Ectodermal cell (in vitro differentiated cells): ENCODE data around the gene OSBPL10.

ENCODE experiments used
- H3K27ac ChIP-seq: 2 replicates; pipeline ENCODE4 v1.7.0; 2013; ENCODE audit warnings: mild to moderate bottlenecking, low read depth, low read length; ENCODE audit not compliant: insufficient read depth, poor library complexity, severe bottlenecking
- H3K27me3 ChIP-seq: 2 replicates; pipeline ENCODE4 v1.7.0; 2013; ENCODE audit warnings: mild to moderate bottlenecking, low read length; ENCODE audit not compliant: insufficient read depth, control insufficient read depth, poor library complexity, severe bottlenecking
- H3K36me3 ChIP-seq: one replicate; pipeline ENCODE4 v1.7.0; 2013; ENCODE audit warnings: low read length; ENCODE audit not compliant: control insufficient read depth, insufficient read depth
- H3K4me1 ChIP-seq: one replicate; pipeline ENCODE4 v1.7.0; 2013; ENCODE audit warnings: low read length; ENCODE audit not compliant: control insufficient read depth, insufficient read depth
- H3K4me3 ChIP-seq: 2 replicates; pipeline ENCODE4 v1.7.0; 2013; ENCODE audit warnings: low read depth, low read length, control low read depth; ENCODE audit not compliant: insufficient read depth
- H3K9me3 ChIP-seq: 2 replicates; pipeline ENCODE4 v1.7.0; 2013; ENCODE audit warnings: mild to moderate bottlenecking, low read length, moderate library complexity; ENCODE audit not compliant: control insufficient read depth
- WGBS, 2 experiments: methylation state at CpG; one replicate each; pipeline ENCODE4 v1.1.7; 2013; ENCODE audit warnings: missing lambda C conversion rate in 2 of 2; 5-methylcytosine and 5-hydroxymethylcytosine counted together

Gene OSBPL10

GRCh38 chr3:31758322-31758965, 222.6 kb downstream of the OSBPL10 start:
- no peaks in the 10 kb centered on the region for H3K36me3 ChIP-seq
- H3K27me3 ChIP-seq = no peaks in the 10 kb centered on the region
- H3K4me1 ChIP-seq = peaks cover 7% of the 10 kb centered on the region
- WGBS, 2 experiments = 89% methylated on average over 5 of the region's 5 CpGs
- H3K9me3 ChIP-seq = no peaks in the 10 kb centered on the region
- no peak overlapping the region for H3K4me3 ChIP-seq
- no peak overlapping the region for H3K27ac ChIP-seq

- H3K4me1 ChIP-seq = no peaks in the 10 kb centered on the region
- 94 to 95% methylated on average over 6 to 7 of the region's 7 CpGs for WGBS, 2 experiments
- H3K4me3 ChIP-seq = no peak overlapping the region
- H3K9me3 ChIP-seq = no peaks in the 10 kb centered on the region
- no peak overlapping the region for H3K27ac ChIP-seq
- H3K27me3 ChIP-seq = no peaks in the 10 kb centered on the region
- no peaks in the 10 kb centered on the region for H3K36me3 ChIP-seq
These were observed 225.0 kb downstream of the OSBPL10 start for GRCh38 chr3:31755926-31756658.

GRCh38 chr3:31754575-31755278, 226.3 kb downstream of the OSBPL10 start:
- WGBS, 2 experiments = 91 to 92% methylated on average over 6 of the region's 6 CpGs
- Histone ChIP-seq H3K4me3 (no peak overlapping the region), H3K4me1 (no peaks in the 10 kb centered on the region), H3K27me3 (no peaks in the 10 kb centered on the region), H3K9me3 (no peaks in the 10 kb centered on the region), H3K27ac (no peak overlapping the region), H3K36me3 (no peaks in the 10 kb centered on the region)

- Histone ChIP-seq H3K9me3 (no peaks in the 10 kb centered on the region), H3K27me3 (no peaks in the 10 kb centered on the region), H3K36me3 (no peaks in the 10 kb centered on the region), H3K4me1 (no peaks in the 10 kb centered on the region), H3K4me3 (no peak overlapping the region), H3K27ac (no peak overlapping the region)
- 92 to 94% methylated on average over 7 of the region's 7 CpGs for WGBS, 2 experiments
These were observed 228.0 kb downstream of the OSBPL10 start for GRCh38 chr3:31753050-31753425.

GRCh38 chr3:31752305-31753049, 228.6 kb downstream of the OSBPL10 start:
- Histone ChIP-seq H3K9me3 (no peaks in the 10 kb centered on the region), H3K4me1 (no peaks in the 10 kb centered on the region), H3K4me3 (no peak overlapping the region), H3K36me3 (no peaks in the 10 kb centered on the region), H3K27ac (no peak overlapping the region), H3K27me3 (no peaks in the 10 kb centered on the region)
- WGBS, 2 experiments = 82 to 86% methylated on average over 5 to 7 of the region's 7 CpGs

GRCh38 chr3:31750341-31750740, 230.7 kb downstream of the OSBPL10 start:
- Histone ChIP-seq H3K27ac (no peak overlapping the region), H3K9me3 (no peaks in the 10 kb centered on the region)
- WGBS, 2 experiments = 80 to 100% methylated on average over 1 to 2 of the region's 2 CpGs

GRCh38 chr3:31748933-31749295, 232.1 kb downstream of the OSBPL10 start:
- no peak overlapping the region for H3K4me3 ChIP-seq
- H3K27me3 ChIP-seq = no peaks in the 10 kb centered on the region
- no peaks in the 10 kb centered on the region for H3K36me3 ChIP-seq
- WGBS, 2 experiments = 94 to 95% methylated on average over 5 of the region's 5 CpGs
- no peaks in the 10 kb centered on the region for H3K9me3 ChIP-seq
- no peak overlapping the region for H3K27ac ChIP-seq
- H3K4me1 ChIP-seq = no peaks in the 10 kb centered on the region

More at GRCh38 chr3:31750341-31750740, 230.7 kb downstream of the OSBPL10 start:
- Histone ChIP-seq H3K36me3 (no peaks in the 10 kb centered on the region), H3K27me3 (no peaks in the 10 kb centered on the region), H3K4me1 (no peaks in the 10 kb centered on the region), H3K4me3 (no peak overlapping the region)

- H3K27me3 ChIP-seq = no peaks in the 10 kb centered on the region
- 89 to 91% methylated on average over 5 of the region's 5 CpGs for WGBS, 2 experiments
- no peaks in the 10 kb centered on the region for H3K9me3 ChIP-seq
- no peak overlapping the region for H3K4me3 ChIP-seq
- no peaks in the 10 kb centered on the region for H3K4me1 ChIP-seq
- no peaks in the 10 kb centered on the region for H3K36me3 ChIP-seq
- no peak overlapping the region for H3K27ac ChIP-seq
These were observed 232.7 kb downstream of the OSBPL10 start for GRCh38 chr3:31748281-31748932.

GRCh38 chr3:31747785-31748184, 233.3 kb downstream of the OSBPL10 start:
- Histone ChIP-seq H3K27ac (no peak overlapping the region), H3K4me3 (no peak overlapping the region), H3K27me3 (no peaks in the 10 kb centered on the region), H3K36me3 (no peaks in the 10 kb centered on the region), H3K9me3 (no peaks in the 10 kb centered on the region), H3K4me1 (no peaks in the 10 kb centered on the region)
- 93 to 96% methylated on average over 9 of the region's 9 CpGs for WGBS, 2 experiments
